C4-2B (cell line): ENCODE measurements around the gene APOBEC3A.
"Not testable (repeated sequence)": the region's sequence is repeated elsewhere in the genome, so short reads cannot be mapped to it uniquely, and the experiment has no call there.

Experiments used
- H3K27ac ChIP-seq: fragments of 450-650 bp; 2 replicates; pipeline ENCODE4 v1.5.1; 2017
- ZFX ChIP-seq: fragments of 450-650 bp; IDR thresholded peaks from 2 replicates; pipeline ENCODE4 v1.6.1; 2017
- TF ChIP-seq, protein P1 (sequence below): fragments of 450-650 bp; conservative IDR thresholded peaks from 2 replicates; pipeline ENCODE4 v1.5.1; 2017; ENCODE audit warnings: mild to moderate bottlenecking

APOBEC3A gene

GRCh38 chr22:38955250-38955905 is 2.0 kb upstream of the APOBEC3A start:
- no peak overlapping the region for H3K27ac ChIP-seq
- no peak for TF ChIP-seq ZFX
- TF ChIP-seq, protein P1, sequence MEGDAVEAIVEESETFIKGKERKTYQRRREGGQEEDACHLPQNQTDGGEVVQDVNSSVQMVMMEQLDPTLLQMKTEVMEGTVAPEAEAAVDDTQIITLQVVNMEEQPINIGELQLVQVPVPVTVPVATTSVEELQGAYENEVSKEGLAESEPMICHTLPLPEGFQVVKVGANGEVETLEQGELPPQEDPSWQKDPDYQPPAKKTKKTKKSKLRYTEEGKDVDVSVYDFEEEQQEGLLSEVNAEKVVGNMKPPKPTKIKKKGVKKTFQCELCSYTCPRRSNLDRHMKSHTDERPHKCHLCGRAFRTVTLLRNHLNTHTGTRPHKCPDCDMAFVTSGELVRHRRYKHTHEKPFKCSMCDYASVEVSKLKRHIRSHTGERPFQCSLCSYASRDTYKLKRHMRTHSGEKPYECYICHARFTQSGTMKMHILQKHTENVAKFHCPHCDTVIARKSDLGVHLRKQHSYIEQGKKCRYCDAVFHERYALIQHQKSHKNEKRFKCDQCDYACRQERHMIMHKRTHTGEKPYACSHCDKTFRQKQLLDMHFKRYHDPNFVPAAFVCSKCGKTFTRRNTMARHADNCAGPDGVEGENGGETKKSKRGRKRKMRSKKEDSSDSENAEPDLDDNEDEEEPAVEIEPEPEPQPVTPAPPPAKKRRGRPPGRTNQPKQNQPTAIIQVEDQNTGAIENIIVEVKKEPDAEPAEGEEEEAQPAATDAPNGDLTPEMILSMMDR = no peak

DNA sequence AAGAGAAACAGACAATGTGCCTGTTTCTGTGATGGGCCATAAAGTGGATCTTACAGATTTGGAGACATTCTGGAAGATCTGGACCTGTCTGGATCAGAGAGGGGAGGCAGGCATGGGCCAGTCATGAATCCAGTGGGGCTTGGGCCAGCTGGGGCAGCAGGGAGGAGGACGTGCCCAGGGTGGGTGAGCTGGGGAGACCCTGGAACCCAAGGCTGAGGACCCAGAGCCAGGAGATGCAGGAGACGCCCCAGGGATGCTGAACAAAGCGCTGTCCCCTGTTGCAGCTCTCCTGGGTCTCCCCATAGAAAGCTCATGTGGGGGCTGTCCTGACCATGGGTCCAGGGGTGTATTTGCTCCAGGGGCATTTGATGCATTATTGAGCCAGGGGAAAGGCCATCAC is 1.5 kb upstream of the APOBEC3A start:
- no peak for TF ChIP-seq ZFX
- TF ChIP-seq, protein P1 = no peak
- no peak overlapping the region for H3K27ac ChIP-seq

DNA sequence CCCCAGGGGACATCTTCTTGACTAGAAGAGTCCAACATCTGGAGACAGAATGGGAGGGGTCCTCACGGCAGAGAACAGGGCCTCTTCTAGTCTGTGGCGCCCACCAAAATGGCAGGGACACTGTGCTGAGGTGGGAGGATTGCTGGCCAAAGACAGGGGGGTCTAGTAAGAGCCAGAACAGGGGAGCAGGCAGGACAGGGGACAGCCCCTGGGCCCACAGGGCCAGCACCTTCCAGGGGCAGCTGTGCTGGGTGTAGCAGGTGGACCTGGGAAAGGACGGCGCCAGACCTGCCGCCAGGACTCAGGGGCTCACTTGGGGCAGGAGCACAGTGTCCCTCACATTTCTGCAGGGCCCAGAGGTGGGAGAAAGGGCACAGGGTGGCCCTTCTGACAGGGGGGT is 858 bp upstream of the APOBEC3A start:
- TF ChIP-seq, protein P1 = no peak
- TF ChIP-seq ZFX = no peak
- H3K27ac ChIP-seq = no peak overlapping the region

DNA sequence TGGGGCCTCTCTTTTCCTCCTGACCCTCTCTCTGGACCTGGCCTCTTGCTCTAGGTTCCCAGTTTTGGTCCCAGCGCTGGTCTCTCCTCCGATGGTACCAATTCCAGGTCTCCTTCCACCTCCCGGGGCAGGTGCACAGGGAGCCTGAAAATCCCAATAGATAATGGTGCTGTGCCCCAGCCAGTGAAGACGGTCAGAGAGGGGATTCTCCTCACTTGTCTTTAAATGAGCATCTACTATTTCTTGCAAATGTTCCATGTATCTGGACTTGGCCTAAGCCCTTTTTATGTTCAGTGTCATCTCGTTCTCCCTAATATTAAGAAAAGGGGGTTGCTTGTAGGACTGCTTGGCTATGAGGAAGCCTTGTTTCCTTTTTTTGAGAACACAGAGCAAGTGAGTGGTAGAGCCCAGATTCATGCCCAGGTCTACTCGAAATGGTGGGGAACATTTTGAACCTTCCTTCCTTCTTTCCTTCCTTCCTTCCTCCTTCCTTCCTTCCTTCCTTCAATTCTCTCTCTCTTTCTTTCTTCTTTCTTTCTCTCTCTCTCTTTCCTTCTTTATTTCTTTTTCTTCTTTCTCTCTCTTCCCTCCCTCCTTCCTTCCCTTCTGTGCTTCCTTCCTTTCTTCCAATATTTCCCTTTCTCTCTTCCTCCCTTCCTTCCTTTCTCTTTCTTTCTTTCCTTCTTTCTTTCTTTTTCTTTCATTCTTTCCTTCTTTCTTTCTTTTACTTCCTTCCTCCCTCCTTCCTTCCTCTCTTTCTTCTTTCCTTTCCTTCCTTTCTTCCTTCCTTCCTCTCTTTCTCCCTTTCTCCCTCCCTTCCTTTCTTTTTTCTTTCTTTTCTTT is 620 bp downstream of the APOBEC3A start:
- no peak for TF ChIP-seq ZFX
- TF ChIP-seq, protein P1 = no peak
- no peak overlapping the region for H3K27ac ChIP-seq

DNA sequence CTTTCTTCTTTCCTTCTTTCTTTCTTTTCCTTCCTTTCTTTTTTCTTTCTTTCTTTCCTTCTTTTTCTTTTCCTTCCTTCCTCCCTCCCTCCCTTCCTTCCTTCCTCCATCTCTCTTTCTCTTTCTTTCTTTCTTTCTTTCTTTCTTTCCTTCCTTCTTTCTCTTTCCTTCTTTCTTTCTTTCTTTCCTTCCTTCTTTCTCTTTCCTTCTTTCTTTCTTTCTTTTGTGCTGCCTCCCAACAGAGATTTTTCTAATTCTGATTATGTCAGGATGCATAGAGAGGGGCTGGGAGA is 1.2 kb downstream of the APOBEC3A start:
- not testable (repeated sequence) for H3K27ac ChIP-seq

GRCh38 chr22:38959590-38959989 is 2.2 kb downstream of the APOBEC3A start:
- H3K27ac ChIP-seq = no peak overlapping the region
- TF ChIP-seq ZFX = no peak
- TF ChIP-seq, protein P1 = no peak

GRCh38 chr22:38960673-38961072 is 3.3 kb downstream of the APOBEC3A start:
- H3K27ac ChIP-seq = not testable (repeated sequence)

GRCh38 chr22:38963291-38963738 is 5.9 kb downstream of the APOBEC3A start:
- H3K27ac ChIP-seq = not testable (repeated sequence)

GRCh38 chr22:38963872-38964271 is 6.5 kb downstream of the APOBEC3A start:
- no peak overlapping the region for H3K27ac ChIP-seq
- TF ChIP-seq, protein P1 = no peak
- no peak for TF ChIP-seq ZFX
